Testis (tissue), 3 donors: ENCODE measurements around the gene CADPS. TPM values are rescaled to one million over a fixed set of nuclear protein-coding genes. Genes with fewer than 3 reads are reported as not detected.
A peak's percentile ranks its signal among the peaks of the same experiment; 100 is the strongest.

ENCODE experiments used
- DNase-seq: peaks from one replicate; pipeline ENCODE4 v3.0.0-alpha.2; 2019
- H3K27ac ChIP-seq, 2 donors: fragments of 200-600 bp; sonication (generic); one replicate each; pipeline ENCODE4 v1.5.1; 2019
- H3K27me3 ChIP-seq: fragments of 200-600 bp; sonication (generic); one replicate; pipeline ENCODE4 v1.5.1; 2019
- H3K36me3 ChIP-seq: fragments of 200-600 bp; sonication (generic); one replicate; pipeline ENCODE4 v1.5.1; 2017; ENCODE audit warnings: low read depth; ENCODE audit errors: missing control alignments
- H3K4me1 ChIP-seq: fragments of 200-600 bp; sonication (generic); one replicate; pipeline ENCODE4 v1.5.1; 2019
- H3K4me3 ChIP-seq, 2 donors: fragments of 200-600 bp; sonication (generic); one replicate each; pipeline ENCODE4 v1.5.1; 2017 to 2019
- H3K9me3 ChIP-seq: fragments of 200-600 bp; sonication (generic); one replicate; pipeline ENCODE4 v1.5.1; 2017
- POLR2A ChIP-seq: fragments of 450-650 bp; IDR thresholded peaks from one replicate; pipeline ENCODE4 v1.6.1; 2017; ENCODE audit warnings: antibody characterized with exemption, mild to moderate bottlenecking, moderate library complexity
- WGBS, 2 donors: methylation state at CpG; one replicate each; pipeline ENCODE4 v1.1.5; 2018; 5-methylcytosine and 5-hydroxymethylcytosine counted together
- intact Hi-C: fragments of 100-400 bp; cut with DNase I; formaldehyde crosslinking; loops from one replicate; pipeline ENCODE4 v1.15.1; 2023; ENCODE audit warnings: low total_unique reads
- polyA plus RNA-seq: library from polyadenylated mRNA; stranded (reverse); fragments of 350-450 nt; fragmentation: Illumina TruSeq; extraction: RNeasy Lipid Tissue Mini Kit (QIAGEN cat#74804); gene quantifications from one replicate; pipeline ENCODE4 v1.2.3, GENCODE V29; 2014; ENCODE audit warnings: low read depth, low replicate concordance; ENCODE audit not compliant: insufficient read depth
- total RNA-seq, 2 donors: library from RNA; depleted of rRNA; stranded (reverse); fragments of >200 nt; gene quantifications; one replicate each; pipeline ENCODE4 v1.2.3, GENCODE V29; 2016
- TF ChIP-seq, protein P1 (sequence below), 3 experiments: fragments of 450-650 bp in 2 of 3; fragments of 200-600 bp in 1 of 3; sonication (generic) in 1 of 3; IDR thresholded peaks; one replicate each; pipeline ENCODE4 v1.5.1; 2016 to 2019; ENCODE audit warnings: antibody characterized with exemption in 3 of 3, mild to moderate bottlenecking in 2 of 3, moderate library complexity in 1 of 3

CADPS gene
- total and polyA plus RNA-seq, 3 donors from 2014 or later = 8.6 to 56.4 (median 21.6) TPM

DNA sequence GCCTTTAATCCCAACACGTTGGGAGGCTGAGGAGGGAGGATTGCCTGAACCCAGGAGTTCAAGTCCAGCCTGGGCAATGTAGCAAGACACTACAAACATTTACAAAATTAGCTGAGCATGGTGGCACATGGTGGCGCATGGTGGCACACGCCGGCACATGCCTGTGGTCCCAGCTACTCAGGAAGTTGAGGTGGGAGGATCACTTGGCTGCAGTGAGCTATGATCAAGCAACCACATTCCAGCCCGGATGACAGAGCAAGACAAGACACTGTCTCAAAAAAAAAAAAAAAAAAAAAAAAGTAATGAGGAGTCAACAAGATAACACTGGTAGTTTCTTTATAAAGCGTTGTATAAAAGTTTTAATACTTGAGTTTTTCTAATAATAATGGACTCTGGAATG, 511.9 kb downstream of the CADPS start:
- no peak for TF ChIP-seq POLR2A
- TF ChIP-seq, protein P1, sequence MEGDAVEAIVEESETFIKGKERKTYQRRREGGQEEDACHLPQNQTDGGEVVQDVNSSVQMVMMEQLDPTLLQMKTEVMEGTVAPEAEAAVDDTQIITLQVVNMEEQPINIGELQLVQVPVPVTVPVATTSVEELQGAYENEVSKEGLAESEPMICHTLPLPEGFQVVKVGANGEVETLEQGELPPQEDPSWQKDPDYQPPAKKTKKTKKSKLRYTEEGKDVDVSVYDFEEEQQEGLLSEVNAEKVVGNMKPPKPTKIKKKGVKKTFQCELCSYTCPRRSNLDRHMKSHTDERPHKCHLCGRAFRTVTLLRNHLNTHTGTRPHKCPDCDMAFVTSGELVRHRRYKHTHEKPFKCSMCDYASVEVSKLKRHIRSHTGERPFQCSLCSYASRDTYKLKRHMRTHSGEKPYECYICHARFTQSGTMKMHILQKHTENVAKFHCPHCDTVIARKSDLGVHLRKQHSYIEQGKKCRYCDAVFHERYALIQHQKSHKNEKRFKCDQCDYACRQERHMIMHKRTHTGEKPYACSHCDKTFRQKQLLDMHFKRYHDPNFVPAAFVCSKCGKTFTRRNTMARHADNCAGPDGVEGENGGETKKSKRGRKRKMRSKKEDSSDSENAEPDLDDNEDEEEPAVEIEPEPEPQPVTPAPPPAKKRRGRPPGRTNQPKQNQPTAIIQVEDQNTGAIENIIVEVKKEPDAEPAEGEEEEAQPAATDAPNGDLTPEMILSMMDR (IDR thresholded peaks at IDR 0.05) = no peak
- intact Hi-C loops = no loop called here
- DNase-seq = no peak
- Histone ChIP-seq H3K36me3 (no peaks in the 10 kb centered on the region), H3K27me3 (no peaks in the 10 kb centered on the region), H3K27ac (no peak overlapping the region), H3K9me3 (no peaks in the 10 kb centered on the region), H3K4me1 (no peaks in the 10 kb centered on the region), H3K4me3 (no peak overlapping the region)
- 79 to 83% methylated on average over 6 of the region's 6 CpGs for WGBS, 2 donors

GRCh38 chr3:62361824-62362223, 513.4 kb downstream of the CADPS start:
- H3K4me3 ChIP-seq = no peak overlapping the region
- DNase-seq = peak; percentile 60
- 51 to 59% methylated on average over 3 of the region's 3 CpGs for WGBS, 2 donors
- no peaks in the 10 kb centered on the region for H3K36me3 ChIP-seq
- no peak overlapping the region for H3K27ac ChIP-seq
- H3K9me3 ChIP-seq = no peaks in the 10 kb centered on the region
- TF ChIP-seq, protein P1 (IDR thresholded peaks at IDR 0.05) = no peak
- no peak for TF ChIP-seq POLR2A
- H3K4me1 ChIP-seq = no peaks in the 10 kb centered on the region
- no peaks in the 10 kb centered on the region for H3K27me3 ChIP-seq
- intact Hi-C loops = no loop called here

DNA sequence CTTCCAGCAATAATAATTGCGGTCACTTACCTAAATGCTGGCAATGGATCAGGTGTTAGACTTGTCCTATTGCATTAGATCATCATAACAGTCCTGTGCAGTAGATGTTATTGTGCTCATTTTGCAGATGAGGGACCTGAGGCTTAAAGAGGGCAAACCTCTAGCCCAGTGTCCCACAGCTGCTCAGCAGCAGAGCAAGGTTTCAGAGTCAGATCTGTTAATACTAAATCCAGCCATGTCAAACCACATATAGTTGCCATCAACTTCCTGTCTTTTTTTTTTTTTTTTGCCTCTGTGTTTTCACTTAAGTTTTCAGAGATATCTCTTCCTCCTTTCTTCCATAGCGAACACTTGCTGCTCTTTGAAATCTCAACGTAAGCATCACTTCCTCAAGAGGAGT, 514.0 kb downstream of the CADPS start:
- DNase-seq = no peak
- Histone ChIP-seq H3K9me3 (no peaks in the 10 kb centered on the region), H3K4me1 (no peaks in the 10 kb centered on the region), H3K27me3 (no peaks in the 10 kb centered on the region), H3K36me3 (no peaks in the 10 kb centered on the region), H3K27ac (no peak overlapping the region), H3K4me3 (no peak overlapping the region)
- no peak for TF ChIP-seq POLR2A
- TF ChIP-seq, protein P1 (IDR thresholded peaks at IDR 0.05) = no peak
- intact Hi-C loops = no loop called here
- WGBS, 2 donors = 66 to 82% methylated on average over 3 of the region's 3 CpGs

- intact Hi-C loops = no loop called here
- Histone ChIP-seq H3K4me3 (no peak overlapping the region), H3K9me3 (no peaks in the 10 kb centered on the region), H3K36me3 (no peaks in the 10 kb centered on the region), H3K4me1 (no peaks in the 10 kb centered on the region), H3K27ac (no peak overlapping the region), H3K27me3 (no peaks in the 10 kb centered on the region)
- DNase-seq = no peak
- TF ChIP-seq POLR2A = no peak
- TF ChIP-seq, protein P1 (IDR thresholded peaks at IDR 0.05) = no peak
- 75 to 87% methylated on average over 4 of the region's 4 CpGs for WGBS, 2 donors
Observed at GRCh38 chr3:62359531-62359930, 515.7 kb downstream of the CADPS start.

- Histone ChIP-seq H3K9me3 (no peaks in the 10 kb centered on the region), H3K36me3 (no peaks in the 10 kb centered on the region), H3K27ac (no peak overlapping the region), H3K27me3 (no peaks in the 10 kb centered on the region), H3K4me1 (no peaks in the 10 kb centered on the region), H3K4me3 (no peak overlapping the region)
- TF ChIP-seq POLR2A = no peak
- TF ChIP-seq, protein P1 (IDR thresholded peaks at IDR 0.05) = no peak
- intact Hi-C loops = no loop called here
- DNase-seq = no peak
Observed at GRCh38 chr3:62356356-62356755, 518.9 kb downstream of the CADPS start.
